Type B pancreatic cell (in vitro differentiated cells): ENCODE data around the gene GRAP. TPM values are rescaled to one million over a fixed set of nuclear protein-coding genes. Genes with fewer than 3 reads are reported as not detected.
"Not testable (repeated sequence)": the region's sequence is repeated elsewhere in the genome, so short reads cannot be mapped to it uniquely, and the experiment has no call there.

Experiments
- DNase-seq: peaks from one replicate; pipeline ENCODE4 v3.0.0; 2021; ENCODE audit warnings: mixed read lengths; ENCODE audit not compliant: unreplicated experiment; ENCODE audit errors: extremely low spot score
- H3K27ac Mint-ChIP-seq: 2 replicates; pipeline ENCODE4 v1.8.0; 2021; ENCODE audit warnings: mild to moderate bottlenecking, mixed read lengths
- H3K27me3 Mint-ChIP-seq: 2 replicates; pipeline ENCODE4 v1.8.0; 2021; ENCODE audit warnings: mixed read lengths
- H3K36me3 Mint-ChIP-seq: 2 replicates; pipeline ENCODE4 v1.8.0; 2021; ENCODE audit warnings: mixed read lengths
- H3K4me1 Mint-ChIP-seq: one replicate; pipeline ENCODE4 v1.8.0; 2021; ENCODE audit warnings: mixed read lengths; ENCODE audit not compliant: unreplicated experiment
- H3K4me3 Mint-ChIP-seq: 2 replicates; pipeline ENCODE4 v1.8.0; 2021; ENCODE audit warnings: mild to moderate bottlenecking, mixed read lengths
- H3K9me3 Mint-ChIP-seq: 2 replicates; pipeline ENCODE4 v1.8.0; 2021; ENCODE audit warnings: mixed read lengths
- total RNA-seq: library from RNA; stranded (reverse); gene quantifications from 2 replicates; pipeline ENCODE4 v1.2.1, GENCODE V29; 2021; ENCODE audit warnings: low replicate concordance
- TF ChIP-seq, protein P1 (sequence below): fragments of 200-600 bp; sonication (generic); conservative IDR thresholded peaks from 2 replicates; pipeline ENCODE4 v1.5.0; 2021; ENCODE audit warnings: antibody characterized with exemption, mild to moderate bottlenecking

GRAP gene
- total RNA-seq, 1 donor from 2014 or later, result 0.22 TPM

DNA sequence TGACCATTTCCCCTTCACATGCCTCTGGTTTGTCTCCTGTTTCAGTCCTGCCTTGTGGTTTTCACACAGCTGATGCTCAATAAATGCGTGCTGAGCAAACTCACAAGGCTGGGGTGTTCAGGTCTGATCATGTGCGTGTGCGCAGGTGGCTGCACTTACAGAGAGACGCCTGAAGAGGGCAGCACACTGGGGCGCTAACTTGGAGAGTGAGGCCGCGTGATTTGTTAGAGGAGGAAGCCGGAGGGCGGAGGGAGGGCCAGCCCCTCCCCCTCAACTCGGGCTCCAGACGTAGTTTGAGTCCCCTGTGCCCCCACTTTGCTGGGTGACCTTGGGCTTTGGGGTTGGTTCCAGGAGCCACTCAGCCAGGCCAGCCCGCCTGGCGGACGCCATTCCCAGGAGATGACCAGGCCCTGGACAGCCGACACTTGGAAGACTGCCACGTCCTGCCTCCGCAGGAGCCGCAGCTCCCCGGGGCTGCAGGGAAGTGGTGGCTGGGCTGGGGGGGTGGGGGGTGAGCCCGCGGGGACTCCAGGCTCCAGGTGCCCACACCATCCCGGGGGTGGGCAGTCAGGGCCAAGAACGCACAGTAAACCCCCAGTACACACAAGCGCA is 14.3 kb downstream of the GRAP start:
- H3K27me3 Mint-ChIP-seq, H3K4me3 Mint-ChIP-seq, DNase-seq, H3K4me1 Mint-ChIP-seq, H3K36me3 Mint-ChIP-seq, H3K27ac Mint-ChIP-seq, H3K9me3 Mint-ChIP-seq: not testable (repeated sequence)

DNA sequence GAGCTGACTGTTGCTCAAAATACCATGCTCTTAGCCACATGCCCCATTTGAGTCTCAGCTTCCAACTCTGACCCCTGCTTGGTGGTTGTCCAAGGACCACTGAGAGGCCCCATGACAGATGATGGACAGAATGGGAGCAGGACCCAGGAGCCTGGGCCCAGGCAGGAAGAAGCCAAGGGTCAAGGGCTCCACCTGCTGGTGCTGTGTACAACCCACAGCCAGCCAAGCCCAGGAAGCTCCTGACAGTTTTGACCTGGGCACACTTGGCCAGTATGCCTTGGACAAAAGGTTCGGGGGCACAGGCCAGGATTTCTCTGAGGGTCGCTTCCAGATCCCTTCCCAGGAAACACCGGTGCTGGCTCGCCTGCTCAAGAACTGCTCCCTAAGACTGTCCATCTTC is 15.0 kb downstream of the GRAP start:
- H3K4me1 Mint-ChIP-seq, result not testable (repeated sequence)

DNA sequence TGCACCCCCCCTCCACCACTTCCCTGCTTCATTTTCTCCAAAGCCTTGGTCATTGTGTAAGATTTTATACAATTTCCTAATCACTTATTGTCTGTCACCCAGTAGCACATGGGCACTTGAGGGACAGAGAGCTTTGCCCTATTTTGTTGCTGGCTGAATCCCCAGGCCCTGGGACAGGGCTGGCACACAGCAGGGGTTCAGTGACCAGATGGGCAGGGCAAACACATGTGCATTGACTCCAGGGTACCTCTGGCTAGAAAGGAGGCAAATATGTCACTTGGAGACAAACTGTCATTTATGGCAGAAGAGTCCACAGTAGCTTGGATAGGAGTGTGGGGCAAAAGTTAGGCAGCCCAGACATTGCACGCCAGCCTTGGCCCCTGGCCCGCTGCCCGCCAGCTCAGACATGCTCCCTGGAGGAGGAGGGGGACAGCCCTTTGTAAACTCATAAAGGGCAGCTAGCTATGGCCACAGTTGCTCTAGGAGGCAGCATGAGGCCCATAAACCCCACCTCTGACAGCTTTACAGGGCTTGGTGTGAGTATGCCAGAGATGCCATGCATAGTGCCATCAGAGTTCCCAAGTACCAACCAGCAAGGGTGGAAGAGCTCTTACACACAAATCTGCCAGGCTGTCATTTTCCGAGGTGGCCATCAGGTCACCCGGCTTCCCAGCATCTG is 15.8 kb downstream of the GRAP start:
- H3K4me1 Mint-ChIP-seq, H3K9me3 Mint-ChIP-seq, DNase-seq, H3K27ac Mint-ChIP-seq, H3K4me3 Mint-ChIP-seq, H3K36me3 Mint-ChIP-seq, H3K27me3 Mint-ChIP-seq: not testable (repeated sequence)

More for the DNA sequence above, 15.0 kb downstream of the GRAP start:
- H3K9me3 Mint-ChIP-seq, DNase-seq, H3K27ac Mint-ChIP-seq, H3K36me3 Mint-ChIP-seq, H3K4me3 Mint-ChIP-seq, H3K27me3 Mint-ChIP-seq: not testable (repeated sequence)
- TF ChIP-seq, protein P1, sequence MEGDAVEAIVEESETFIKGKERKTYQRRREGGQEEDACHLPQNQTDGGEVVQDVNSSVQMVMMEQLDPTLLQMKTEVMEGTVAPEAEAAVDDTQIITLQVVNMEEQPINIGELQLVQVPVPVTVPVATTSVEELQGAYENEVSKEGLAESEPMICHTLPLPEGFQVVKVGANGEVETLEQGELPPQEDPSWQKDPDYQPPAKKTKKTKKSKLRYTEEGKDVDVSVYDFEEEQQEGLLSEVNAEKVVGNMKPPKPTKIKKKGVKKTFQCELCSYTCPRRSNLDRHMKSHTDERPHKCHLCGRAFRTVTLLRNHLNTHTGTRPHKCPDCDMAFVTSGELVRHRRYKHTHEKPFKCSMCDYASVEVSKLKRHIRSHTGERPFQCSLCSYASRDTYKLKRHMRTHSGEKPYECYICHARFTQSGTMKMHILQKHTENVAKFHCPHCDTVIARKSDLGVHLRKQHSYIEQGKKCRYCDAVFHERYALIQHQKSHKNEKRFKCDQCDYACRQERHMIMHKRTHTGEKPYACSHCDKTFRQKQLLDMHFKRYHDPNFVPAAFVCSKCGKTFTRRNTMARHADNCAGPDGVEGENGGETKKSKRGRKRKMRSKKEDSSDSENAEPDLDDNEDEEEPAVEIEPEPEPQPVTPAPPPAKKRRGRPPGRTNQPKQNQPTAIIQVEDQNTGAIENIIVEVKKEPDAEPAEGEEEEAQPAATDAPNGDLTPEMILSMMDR, result peak; percentile 62

DNA sequence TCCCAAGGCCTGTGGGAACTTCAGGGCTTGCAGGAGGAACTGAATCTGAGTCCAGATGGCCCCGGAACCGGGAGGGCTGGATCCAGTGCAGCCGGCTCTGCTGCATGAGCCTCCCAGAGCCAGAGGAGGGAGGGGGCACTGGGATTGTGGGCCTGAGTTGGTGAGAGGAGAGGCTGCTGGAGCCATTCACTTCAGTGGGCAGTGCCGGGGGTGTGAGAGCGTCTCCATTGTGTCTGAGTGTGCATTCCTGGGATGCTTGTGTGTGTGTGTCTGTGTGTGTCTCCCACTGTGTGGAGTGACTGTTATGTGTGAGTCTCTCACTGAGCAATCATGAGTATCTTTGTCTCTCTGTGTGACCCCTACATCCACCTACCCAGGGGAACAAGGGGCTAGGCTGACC is 17.0 kb downstream of the GRAP start:
- peak overlapping the region; percentile 77 for H3K27ac Mint-ChIP-seq
- not testable (repeated sequence) for DNase-seq, H3K4me1 Mint-ChIP-seq, H3K36me3 Mint-ChIP-seq, H3K9me3 Mint-ChIP-seq, H3K27me3 Mint-ChIP-seq, H3K4me3 Mint-ChIP-seq

DNA sequence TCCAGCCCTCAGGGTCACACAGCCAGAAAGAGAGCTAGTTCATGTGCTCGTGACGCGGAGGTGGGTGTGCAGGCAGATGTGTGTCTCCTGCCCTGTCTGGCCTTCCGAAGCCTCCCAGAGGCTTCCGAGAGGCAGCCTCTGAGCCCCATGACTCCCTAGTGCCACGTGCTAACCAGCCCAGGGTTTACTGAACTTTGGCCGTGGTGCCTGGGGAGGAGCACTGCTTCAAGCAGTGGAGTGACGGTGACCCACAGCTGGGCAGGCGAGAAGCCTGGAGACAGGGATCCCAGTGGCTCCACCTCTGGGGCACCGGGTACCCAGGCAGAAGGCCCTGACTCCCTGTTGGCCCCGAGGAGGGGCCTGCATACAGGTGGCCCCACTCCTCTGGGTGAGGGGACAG is 18.1 kb downstream of the GRAP start:
- not testable (repeated sequence) for H3K9me3 Mint-ChIP-seq, H3K27me3 Mint-ChIP-seq, H3K27ac Mint-ChIP-seq, DNase-seq, H3K36me3 Mint-ChIP-seq, H3K4me3 Mint-ChIP-seq, H3K4me1 Mint-ChIP-seq

DNA sequence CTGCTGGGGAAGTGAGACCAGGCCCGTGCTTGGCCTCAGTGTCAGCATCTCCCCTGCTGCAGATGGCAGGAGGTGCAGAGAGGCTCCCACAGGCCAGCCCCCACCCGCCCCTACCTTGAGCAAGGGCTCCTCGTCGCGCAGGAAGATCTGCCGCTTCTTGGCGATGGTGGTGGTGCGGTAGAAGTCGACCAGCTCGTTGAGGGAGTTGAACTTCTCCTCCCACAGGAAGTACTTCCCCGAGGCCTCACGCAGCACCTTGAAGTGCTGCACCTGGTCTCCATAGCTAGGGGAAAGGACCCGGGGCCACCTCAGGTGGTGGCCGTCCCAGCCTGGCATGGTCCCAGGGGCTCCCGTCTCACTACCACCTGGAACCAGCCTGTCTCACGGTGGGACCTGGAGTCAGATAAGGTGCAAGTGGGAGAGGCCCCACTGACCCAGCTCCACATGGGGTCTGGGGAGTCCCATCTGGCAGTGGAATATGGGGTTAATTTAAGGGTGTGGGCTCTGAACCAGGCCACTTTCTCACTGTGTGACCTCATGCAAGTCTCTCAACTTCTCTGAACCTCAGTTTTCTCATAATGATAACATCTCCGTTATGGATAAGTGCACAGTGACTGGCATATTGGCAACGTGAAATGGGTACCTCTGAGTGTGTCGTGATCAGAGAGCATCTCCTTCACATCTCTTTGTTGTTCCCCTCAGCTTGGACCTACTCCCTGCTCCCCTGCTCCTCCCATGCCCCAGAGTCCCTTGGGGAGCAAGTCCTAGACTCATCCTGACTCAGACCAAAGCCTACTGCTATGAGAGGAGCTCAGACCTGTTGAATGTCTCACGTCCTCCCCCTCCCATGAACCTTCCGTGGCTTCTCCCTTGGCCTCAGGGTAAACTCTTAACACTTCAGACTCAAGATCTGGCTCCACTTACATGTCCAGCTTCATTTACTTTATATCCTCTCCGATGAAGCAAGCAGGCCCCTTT is 22.4 kb downstream of the GRAP start:
- TF ChIP-seq, protein P1, result no peak
- no peak for DNase-seq
- peak overlapping the region; percentile 70 for H3K27ac Mint-ChIP-seq
- H3K9me3 Mint-ChIP-seq, result no peaks in the 10 kb centered on the region
- H3K4me3 Mint-ChIP-seq, result peak overlapping the region; percentile 13
- peaks cover 6% of the 10 kb centered on the region for H3K4me1 Mint-ChIP-seq
- H3K36me3 Mint-ChIP-seq, result no peaks in the 10 kb centered on the region
- H3K27me3 Mint-ChIP-seq, result no peaks in the 10 kb centered on the region

DNA sequence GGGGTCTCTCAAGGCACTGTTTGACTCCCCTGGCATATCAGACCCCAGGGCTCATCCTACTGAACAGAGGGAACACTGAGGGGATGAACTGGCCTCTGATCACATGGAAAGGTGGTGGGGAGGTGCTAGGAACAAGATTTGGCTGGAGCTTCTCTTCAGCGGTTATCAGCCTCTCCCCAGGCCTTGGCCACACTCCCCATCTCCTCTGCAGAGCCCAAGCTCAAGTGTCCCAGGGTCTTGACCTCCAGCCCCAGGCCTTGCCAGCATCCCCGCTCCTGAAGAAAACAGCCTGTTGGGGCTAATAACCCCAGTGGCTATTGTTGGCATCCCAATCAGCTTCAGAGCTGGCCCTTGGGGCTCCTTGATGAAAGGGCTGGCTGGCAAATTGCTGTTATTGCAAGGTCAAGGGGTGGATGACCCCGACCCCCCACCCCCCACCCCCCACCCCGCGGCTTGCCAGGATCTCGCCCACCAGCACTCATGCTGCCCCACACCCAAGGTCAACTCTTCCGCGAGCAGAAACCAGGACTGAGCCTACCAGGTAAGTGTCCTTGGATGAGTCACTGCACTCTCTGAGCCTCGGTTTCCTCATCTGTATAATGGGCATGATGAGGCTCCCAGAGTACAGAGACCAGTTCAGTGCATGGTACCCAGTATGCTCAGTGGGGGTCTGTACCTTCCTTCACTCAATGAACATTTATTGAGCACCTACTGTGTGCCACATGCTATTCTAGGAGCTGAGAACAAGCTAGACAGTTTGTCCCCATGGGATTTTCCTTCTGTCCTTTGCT is 23.4 kb downstream of the GRAP start:
- Mint-ChIP-seq H3K4me3 (no peak overlapping the region), H3K9me3 (no peaks in the 10 kb centered on the region), H3K27me3 (no peaks in the 10 kb centered on the region), H3K27ac (no peak overlapping the region), H3K36me3 (no peaks in the 10 kb centered on the region), H3K4me1 (peaks cover 12% of the 10 kb centered on the region)
- TF ChIP-seq, protein P1, result no peak
- no peak for DNase-seq
